HCT116 (cell line): ENCODE data around the gene LEKR1. TPM values are rescaled to one million over a fixed set of nuclear protein-coding genes. Genes with fewer than 3 reads are reported as not detected.

Source experiments
- ATAC-seq: fragments of 200-7000 bp; cut with Tn5 transposase; 2 replicates; pipeline ENCODE4 v1.9.1; 2020; ENCODE audit warnings: mild to moderate bottlenecking, moderate library complexity
- BruUV-seq: library from RNA; stranded (reverse); fragments of 400-500 nt; replicated peaks from 2 replicates; lab custom pipeline; 2021; lab: Mats Ljungman, UMichigan
- CTCF ChIA-PET: fragments of 300-600 bp; sonication (Branson Sonifier 250); formaldehyde crosslinking; loops from one replicate; lab custom pipeline; 2021; ENCODE audit warnings: antibody characterized with exemption; lab: Charles Lee
- POLR2A ChIA-PET: fragments of 300-600, 350-600 bp; sonication (Branson Sonifier 250); formaldehyde crosslinking; loops from one replicate; lab custom pipeline; 2021; ENCODE audit warnings: antibody characterized with exemption; lab: Charles Lee
- RAD21 ChIA-PET, 2 experiments: fragments of 300-600 bp; sonication (Branson Sonifier 250); formaldehyde crosslinking; loops; one replicate each; lab custom pipeline; 2023; ENCODE audit warnings: low total read pairs in 2 of 2; ENCODE audit not compliant: uncharacterized antibody in 2 of 2, unreplicated experiment in 2 of 2, low non-redundant PET in 1 of 2; lab: Charles Lee
- DNase-seq: peaks from one replicate; pipeline ENCODE4 v3.0.0-alpha.2; 2010; ENCODE audit warnings: low read depth, low spot score
- H2AFZ ChIP-seq: fragments of 200-600 bp; shearing (Covaris generic), sonication (generic); 2 replicates; pipeline ENCODE4 v1.6.1; 2017; ENCODE audit warnings: low read depth, mixed run types, mixed read lengths, antibody characterized with exemption, low read length; ENCODE audit not compliant: poor library complexity, severe bottlenecking
- H3K27ac ChIP-seq: 2 replicates; pipeline ENCODE4 v1.5.1; 2012; ENCODE audit warnings: low read depth, low read length
- H3K27me3 ChIP-seq: fragments of 200-600 bp; sonication (generic); 2 replicates; pipeline ENCODE4 v1.6.1; 2016; ENCODE audit warnings: mixed run types, low read length, mixed read lengths; ENCODE audit not compliant: insufficient read depth
- H3K36me3 ChIP-seq, 2 experiments: fragments of 200-500 bp in 1 of 2; fragments of 200-600 bp in 1 of 2; sonication (Bioruptor generic) in 1 of 2; sonication (generic) in 1 of 2; 2 replicates each; pipeline versions ENCODE4 v1.5.1 to v1.6.1; 2014 to 2016; ENCODE audit warnings: low read length in 2 of 2, inconsistent platforms in 1 of 2, mixed read lengths in 1 of 2, mixed run types in 1 of 2; ENCODE audit not compliant: insufficient read depth in 2 of 2, control insufficient read depth in 1 of 2
- H3K4me1 ChIP-seq, 2 experiments: fragments of 200-600 bp in 1 of 2; sonication (generic) in 1 of 2; 2 replicates each; pipeline versions ENCODE4 v1.5.1 to v1.6.1; 2012 to 2017; ENCODE audit warnings: low read length in 2 of 2, inconsistent platforms in 1 of 2, mild to moderate bottlenecking in 1 of 2, mixed read lengths in 1 of 2, mixed run types in 1 of 2, moderate library complexity in 1 of 2; ENCODE audit not compliant: insufficient read depth in 2 of 2, control insufficient read depth in 1 of 2
- H3K4me2 ChIP-seq: fragments of 200-600 bp; sonication (generic); 2 replicates; pipeline ENCODE4 v1.6.1; 2017; ENCODE audit warnings: mixed run types, low read length, mixed read lengths
- H3K4me3 ChIP-seq, 2 experiments: fragments of 200-600 bp in 1 of 2; sonication (generic) in 1 of 2; replicated peaks in 1 of 2; 2 replicates each; pipeline ENCODE4 v1.5.1; 2011 to 2016; ENCODE audit warnings: low read length in 2 of 2, control low read depth in 1 of 2, low read depth in 1 of 2, mild to moderate bottlenecking in 1 of 2, mixed read lengths in 1 of 2, mixed run types in 1 of 2
- H3K79me2 ChIP-seq: fragments of 200-600 bp; sonication (generic); 2 replicates; pipeline ENCODE4 v1.6.1; 2017; ENCODE audit warnings: mild to moderate bottlenecking, mixed run types, low read length, moderate library complexity, mixed read lengths; ENCODE audit not compliant: insufficient read depth
- H3K9ac ChIP-seq: fragments of 200-600 bp; sonication (generic); 2 replicates; pipeline ENCODE4 v1.6.1; 2016; ENCODE audit warnings: low read length, mixed read lengths
- H3K9me2 ChIP-seq: fragments of 200-600 bp; sonication (generic), shearing (Covaris generic); 2 replicates; pipeline ENCODE4 v1.6.1; 2017; ENCODE audit warnings: mixed run types, mild to moderate bottlenecking, moderate library complexity; ENCODE audit not compliant: insufficient read depth
- H3K9me3 ChIP-seq, 2 experiments: fragments of 200-500 bp in 1 of 2; fragments of 200-600 bp in 1 of 2; sonication (Bioruptor generic) in 1 of 2; sonication (generic) in 1 of 2; 2 replicates each; pipeline ENCODE4 v1.6.1; 2014 to 2017; ENCODE audit warnings: low read length in 2 of 2, mixed read lengths in 2 of 2, inconsistent platforms in 1 of 2, low read depth in 1 of 2, mild to moderate bottlenecking in 1 of 2, mixed run types in 1 of 2, moderate library complexity in 1 of 2; ENCODE audit not compliant: control insufficient read depth in 1 of 2, insufficient read depth in 1 of 2
- H4K20me1 ChIP-seq: fragments of 200-600 bp; sonication (generic), shearing (Covaris generic); 2 replicates; pipeline ENCODE4 v1.6.1; 2017; ENCODE audit warnings: mixed run types, mild to moderate bottlenecking, moderate library complexity; ENCODE audit not compliant: insufficient read depth
- CEBPB ChIP-seq: IDR thresholded peaks from 2 replicates; pipeline ENCODE4 v1.6.1; 2012; ENCODE audit warnings: low read depth
- EZH2 ChIP-seq: fragments of 200-600 bp; sonication (generic); IDR thresholded peaks from 2 replicates; pipeline ENCODE4 v1.6.1; 2017; ENCODE audit warnings: antibody characterized with exemption, mixed run types
- EZH2phosphoT487 ChIP-seq: fragments of 200-600 bp; IDR thresholded peaks from 2 replicates; pipeline ENCODE4 v1.6.1; 2018; ENCODE audit warnings: antibody characterized with exemption, borderline replicate concordance
- FOSL1 ChIP-seq: IDR thresholded peaks from 2 replicates; pipeline ENCODE4 v1.6.1; 2012; ENCODE audit warnings: low read depth
- JUND ChIP-seq: IDR thresholded peaks from 2 replicates; pipeline ENCODE4 v1.6.1; 2012
- POLR2A ChIP-seq: IDR thresholded peaks from 2 replicates; pipeline ENCODE4 v1.7.0; 2011; ENCODE audit warnings: borderline replicate concordance; ENCODE audit not compliant: insufficient read depth, insufficient read length; ENCODE audit errors: extremely low read depth
- POLR2AphosphoS5 ChIP-seq: IDR thresholded peaks from 2 replicates; pipeline ENCODE4 v1.6.1; 2011; ENCODE audit warnings: mild to moderate bottlenecking, low read depth, low read length, moderate library complexity
- RAD21 ChIP-seq: IDR thresholded peaks from 2 replicates; pipeline ENCODE4 v1.6.1; 2012; ENCODE audit warnings: low read depth, mild to moderate bottlenecking
- SIN3A ChIP-seq: IDR thresholded peaks from 2 replicates; pipeline ENCODE4 v1.6.1; 2012; ENCODE audit warnings: low read depth
- SP1 ChIP-seq: IDR thresholded peaks from 2 replicates; pipeline ENCODE4 v1.6.1; 2012; ENCODE audit warnings: low read depth
- SRF ChIP-seq: IDR thresholded peaks from 2 replicates; pipeline ENCODE4 v1.6.1; 2012; ENCODE audit warnings: low read depth
- ZFX ChIP-seq: fragments of 450-650 bp; IDR thresholded peaks from 2 replicates; pipeline ENCODE4 v1.6.1; 2017
- ZNF274 ChIP-seq: fragments of 200-500 bp; sonication (Bioruptor generic); IDR thresholded peaks from 2 replicates; pipeline ENCODE4 v1.6.1; 2014; ENCODE audit warnings: mild to moderate bottlenecking, low read depth, low read length, inconsistent platforms
- intact Hi-C: fragments of 100-400 bp; cut with micrococcal nuclease; formaldehyde crosslinking; loops from 2 replicates; pipeline ENCODE4 v1.10.0; 2022
- total RNA-seq: library from RNA; stranded (reverse); gene quantifications from one replicate; pipeline ENCODE4 v1.2.1, GENCODE V29; 2021; ENCODE audit not compliant: unreplicated experiment
- TF ChIP-seq, protein P1 (sequence below): IDR thresholded peaks from 2 replicates; pipeline ENCODE4 v1.6.1; 2012
- TF ChIP-seq, protein P2 (sequence below): IDR thresholded peaks from 2 replicates; pipeline ENCODE4 v1.6.1; 2012
- TF ChIP-seq, protein P3 (sequence below), 3 experiments: fragments of 200-600 bp in 1 of 3; sonication (generic) in 1 of 3; IDR thresholded peaks in 2 of 3; conservative IDR thresholded peaks in 1 of 3; 2 replicates each; pipeline ENCODE4 v1.5.1; 2012 to 2017; ENCODE audit warnings: low read depth in 2 of 3, low read length in 2 of 3, antibody characterized with exemption in 1 of 3, borderline replicate concordance in 1 of 3, control low read depth in 1 of 3, mild to moderate bottlenecking in 1 of 3, mixed read lengths in 1 of 3, mixed run types in 1 of 3, moderate library complexity in 1 of 3; ENCODE audit not compliant: insufficient read depth in 1 of 3

LEKR1 gene
- total RNA-seq, 1 experiment from 2014 or later: 2.1 TPM

DNA sequence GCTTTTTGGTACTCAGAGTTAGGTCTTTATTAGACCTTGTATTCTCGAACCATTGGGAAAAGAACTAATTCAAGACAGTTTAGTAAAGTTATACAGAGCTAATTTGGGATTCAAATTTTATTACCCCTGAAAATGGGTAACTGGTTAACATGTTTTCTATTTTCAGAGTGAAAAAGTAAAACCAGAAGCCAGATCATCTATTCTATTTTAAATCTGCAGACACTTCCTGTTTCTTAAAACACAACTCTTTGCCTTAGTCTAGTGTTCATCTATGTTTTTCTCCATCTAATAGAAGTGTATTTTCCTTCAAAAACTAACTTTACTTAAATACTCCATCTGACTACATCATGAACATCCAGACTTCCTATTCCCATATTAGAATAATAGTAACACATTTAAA is 220.4 kb downstream of the LEKR1 start:
- Histone ChIP-seq H2AFZ (no peak overlapping the region), H3K79me2 (no peaks in the 10 kb centered on the region), H3K9me2 (no peaks in the 10 kb centered on the region)
- RAD21 ChIA-PET: no interaction called here
- intact Hi-C loops: no loop called here
- BruUV-seq: no TSS peak
- TF ChIP-seq ZNF274 (no peak), SP1 (no peak), FOSL1 (no peak), CEBPB (no peak), EZH2phosphoT487 (no peak), SRF (no peak), RAD21 (no peak), JUND (no peak), POLR2A (no peak), ZFX (no peak), SIN3A (no peak)
- TF ChIP-seq, protein P1, sequence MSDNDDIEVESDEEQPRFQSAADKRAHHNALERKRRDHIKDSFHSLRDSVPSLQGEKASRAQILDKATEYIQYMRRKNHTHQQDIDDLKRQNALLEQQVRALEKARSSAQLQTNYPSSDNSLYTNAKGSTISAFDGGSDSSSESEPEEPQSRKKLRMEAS: no peak
- TF ChIP-seq, protein P2, sequence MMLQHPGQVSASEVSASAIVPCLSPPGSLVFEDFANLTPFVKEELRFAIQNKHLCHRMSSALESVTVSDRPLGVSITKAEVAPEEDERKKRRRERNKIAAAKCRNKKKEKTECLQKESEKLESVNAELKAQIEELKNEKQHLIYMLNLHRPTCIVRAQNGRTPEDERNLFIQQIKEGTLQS: no peak
- TF ChIP-seq, all 23 proteins: peak for 0
- H3K4me1 ChIP-seq: no peaks in the 10 kb centered on the region
- H3K9me3 ChIP-seq: no peaks in the 10 kb centered on the region
- no peaks in the 10 kb centered on the region for H3K27me3 ChIP-seq
- ATAC-seq: no peak
- H3K4me2 ChIP-seq: no peak overlapping the region
- ChIA-PET POLR2A (no interaction called here), CTCF (no interaction called here)
- H3K27ac ChIP-seq: no peak overlapping the region
- no peak for DNase-seq
- no peak overlapping the region for H3K4me3 ChIP-seq
- H3K36me3 ChIP-seq: no peaks in the 10 kb centered on the region
- no peaks in the 10 kb centered on the region for H4K20me1 ChIP-seq
- H3K9ac ChIP-seq: no peak overlapping the region

DNA sequence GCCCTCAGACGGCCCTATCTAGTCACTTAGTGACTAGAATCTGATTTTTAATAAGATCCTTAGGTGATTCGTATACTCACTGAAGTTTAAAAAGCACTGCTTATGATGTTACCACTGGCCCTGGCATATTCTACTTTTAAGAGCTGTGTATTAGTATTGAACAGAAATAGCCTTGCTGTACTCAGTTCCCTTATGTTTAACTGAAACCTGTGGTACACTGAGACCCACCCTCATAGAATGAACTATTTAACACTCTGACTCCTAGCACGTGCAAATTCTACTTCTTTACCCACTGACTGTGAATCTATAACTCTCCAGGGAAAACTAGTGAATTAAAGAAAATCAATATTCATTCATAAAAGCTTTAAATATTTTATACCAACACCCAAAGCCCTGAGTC is 224.9 kb downstream of the LEKR1 start:
- ChIA-PET POLR2A (no interaction called here), CTCF (no interaction called here), RAD21 (no interaction called here)
- Histone ChIP-seq H3K36me3 (no peaks in the 10 kb centered on the region), H3K9me2 (no peaks in the 10 kb centered on the region), H3K4me2 (no peak overlapping the region), H3K27ac (no peak overlapping the region), H4K20me1 (no peaks in the 10 kb centered on the region), H3K79me2 (no peaks in the 10 kb centered on the region), H3K4me3 (no peak overlapping the region), H2AFZ (peak overlapping the region; percentile 48), H3K9me3 (no peaks in the 10 kb centered on the region), H3K4me1 (no peaks in the 10 kb centered on the region), H3K27me3 (no peaks in the 10 kb centered on the region), H3K9ac (no peak overlapping the region)
- no TSS peak for BruUV-seq
- ATAC-seq: no peak
- intact Hi-C loops: no loop called here
- TF ChIP-seq, protein P3, sequence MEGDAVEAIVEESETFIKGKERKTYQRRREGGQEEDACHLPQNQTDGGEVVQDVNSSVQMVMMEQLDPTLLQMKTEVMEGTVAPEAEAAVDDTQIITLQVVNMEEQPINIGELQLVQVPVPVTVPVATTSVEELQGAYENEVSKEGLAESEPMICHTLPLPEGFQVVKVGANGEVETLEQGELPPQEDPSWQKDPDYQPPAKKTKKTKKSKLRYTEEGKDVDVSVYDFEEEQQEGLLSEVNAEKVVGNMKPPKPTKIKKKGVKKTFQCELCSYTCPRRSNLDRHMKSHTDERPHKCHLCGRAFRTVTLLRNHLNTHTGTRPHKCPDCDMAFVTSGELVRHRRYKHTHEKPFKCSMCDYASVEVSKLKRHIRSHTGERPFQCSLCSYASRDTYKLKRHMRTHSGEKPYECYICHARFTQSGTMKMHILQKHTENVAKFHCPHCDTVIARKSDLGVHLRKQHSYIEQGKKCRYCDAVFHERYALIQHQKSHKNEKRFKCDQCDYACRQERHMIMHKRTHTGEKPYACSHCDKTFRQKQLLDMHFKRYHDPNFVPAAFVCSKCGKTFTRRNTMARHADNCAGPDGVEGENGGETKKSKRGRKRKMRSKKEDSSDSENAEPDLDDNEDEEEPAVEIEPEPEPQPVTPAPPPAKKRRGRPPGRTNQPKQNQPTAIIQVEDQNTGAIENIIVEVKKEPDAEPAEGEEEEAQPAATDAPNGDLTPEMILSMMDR (IDR thresholded peaks at IDR 0.05 in 2 of 3, conservative IDR thresholded peaks at IDR 0.05 in 1 of 3; ENCODE audit: borderline replicate concordance in 1 of 3, insufficient read depth in 1 of 3, low read depth in 2 of 3, low read length in 2 of 3): no peak
- TF ChIP-seq SP1: no peak
- no peak for TF ChIP-seq EZH2phosphoT487
- no peak for TF ChIP-seq EZH2
- TF ChIP-seq POLR2AphosphoS5: no peak
- TF ChIP-seq ZNF274: no peak
- no peak for DNase-seq
